RWPE2 (cell line): ENCODE results near the gene RBM46.
"Not testable (repeated sequence)": the region's sequence is repeated elsewhere in the genome, so short reads cannot be mapped to it uniquely, and the experiment has no call there.

Source experiments
- ATAC-seq: fragments of 200-7000 bp; cut with Tn5 transposase; 3 replicates; pipeline ENCODE4 v1.9.1; 2021; ENCODE audit warnings: low read depth
- DNase-seq: peaks from one replicate; pipeline ENCODE4 v3.0.0-alpha.2; 2020; ENCODE audit warnings: low spot score
- H3K27ac ChIP-seq: fragments of 450-650 bp; 2 replicates; pipeline ENCODE4 v1.5.1; 2017; ENCODE audit warnings: mild to moderate bottlenecking; ENCODE audit not compliant: poor library complexity, severe bottlenecking
- H3K27me3 ChIP-seq: fragments of 250-450 bp; sonication (Bioruptor Pico); 2 replicates; pipeline ENCODE4 v1.5.1; 2021; ENCODE audit warnings: mild to moderate bottlenecking, moderate library complexity; ENCODE audit not compliant: insufficient read depth, poor library complexity, severe bottlenecking
- H3K36me3 ChIP-seq: fragments of 250-450 bp; sonication (Bioruptor Pico); 2 replicates; pipeline ENCODE4 v1.5.1; 2020; ENCODE audit warnings: low read depth, mild to moderate bottlenecking, moderate library complexity
- H3K4me1 ChIP-seq: fragments of 250-450 bp; sonication (Bioruptor Pico); 2 replicates; pipeline ENCODE4 v1.5.1; 2021; ENCODE audit warnings: mild to moderate bottlenecking, moderate library complexity; ENCODE audit not compliant: insufficient read depth, poor library complexity, severe bottlenecking
- H3K4me3 ChIP-seq: fragments of 250-450 bp; sonication (Bioruptor Pico); 2 replicates; pipeline ENCODE4 v1.5.1; 2021; ENCODE audit warnings: mild to moderate bottlenecking, moderate library complexity; ENCODE audit not compliant: severe bottlenecking
- H3K9me3 ChIP-seq: fragments of 250-450 bp; sonication (Bioruptor Pico); 2 replicates; pipeline ENCODE4 v1.5.1; 2021; ENCODE audit warnings: mild to moderate bottlenecking, moderate library complexity; ENCODE audit not compliant: severe bottlenecking
- TF ChIP-seq, protein P1 (sequence below): fragments of 450-650 bp; IDR thresholded peaks from one replicate; pipeline ENCODE4 v1.5.1; 2017; ENCODE audit warnings: mild to moderate bottlenecking, moderate library complexity; ENCODE audit not compliant: poor library complexity, severe bottlenecking

The RBM46 gene

DNA sequence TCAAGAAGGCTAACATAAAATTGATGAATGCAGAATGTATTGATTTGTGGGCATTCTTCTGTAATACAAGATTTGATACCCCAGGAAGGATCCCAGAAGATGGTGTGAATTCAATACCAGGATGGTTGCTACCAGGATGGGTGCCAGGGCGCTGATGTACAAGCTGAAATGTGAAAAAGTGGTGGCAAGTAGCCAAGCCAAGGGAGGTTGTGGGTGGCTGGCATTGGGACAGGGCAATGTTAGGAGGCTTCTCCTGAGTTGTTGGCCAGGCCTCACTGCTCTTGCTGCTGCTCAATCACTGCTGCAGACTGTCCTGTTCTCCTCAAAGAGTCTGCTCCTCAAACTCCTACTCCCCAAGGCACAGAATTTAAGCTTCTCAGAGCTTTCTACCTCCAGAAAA is 77.1 kb downstream of the RBM46 start:
- TF ChIP-seq, protein P1, sequence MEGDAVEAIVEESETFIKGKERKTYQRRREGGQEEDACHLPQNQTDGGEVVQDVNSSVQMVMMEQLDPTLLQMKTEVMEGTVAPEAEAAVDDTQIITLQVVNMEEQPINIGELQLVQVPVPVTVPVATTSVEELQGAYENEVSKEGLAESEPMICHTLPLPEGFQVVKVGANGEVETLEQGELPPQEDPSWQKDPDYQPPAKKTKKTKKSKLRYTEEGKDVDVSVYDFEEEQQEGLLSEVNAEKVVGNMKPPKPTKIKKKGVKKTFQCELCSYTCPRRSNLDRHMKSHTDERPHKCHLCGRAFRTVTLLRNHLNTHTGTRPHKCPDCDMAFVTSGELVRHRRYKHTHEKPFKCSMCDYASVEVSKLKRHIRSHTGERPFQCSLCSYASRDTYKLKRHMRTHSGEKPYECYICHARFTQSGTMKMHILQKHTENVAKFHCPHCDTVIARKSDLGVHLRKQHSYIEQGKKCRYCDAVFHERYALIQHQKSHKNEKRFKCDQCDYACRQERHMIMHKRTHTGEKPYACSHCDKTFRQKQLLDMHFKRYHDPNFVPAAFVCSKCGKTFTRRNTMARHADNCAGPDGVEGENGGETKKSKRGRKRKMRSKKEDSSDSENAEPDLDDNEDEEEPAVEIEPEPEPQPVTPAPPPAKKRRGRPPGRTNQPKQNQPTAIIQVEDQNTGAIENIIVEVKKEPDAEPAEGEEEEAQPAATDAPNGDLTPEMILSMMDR, result no peak
- no peaks in the 10 kb centered on the region for H3K27me3 ChIP-seq
- no peak for ATAC-seq
- no peaks in the 10 kb centered on the region for H3K4me1 ChIP-seq
- DNase-seq, result no peak
- H3K4me3 ChIP-seq, result no peak overlapping the region
- no peaks in the 10 kb centered on the region for H3K36me3 ChIP-seq
- H3K9me3 ChIP-seq, result no peaks in the 10 kb centered on the region
- no peak overlapping the region for H3K27ac ChIP-seq

DNA sequence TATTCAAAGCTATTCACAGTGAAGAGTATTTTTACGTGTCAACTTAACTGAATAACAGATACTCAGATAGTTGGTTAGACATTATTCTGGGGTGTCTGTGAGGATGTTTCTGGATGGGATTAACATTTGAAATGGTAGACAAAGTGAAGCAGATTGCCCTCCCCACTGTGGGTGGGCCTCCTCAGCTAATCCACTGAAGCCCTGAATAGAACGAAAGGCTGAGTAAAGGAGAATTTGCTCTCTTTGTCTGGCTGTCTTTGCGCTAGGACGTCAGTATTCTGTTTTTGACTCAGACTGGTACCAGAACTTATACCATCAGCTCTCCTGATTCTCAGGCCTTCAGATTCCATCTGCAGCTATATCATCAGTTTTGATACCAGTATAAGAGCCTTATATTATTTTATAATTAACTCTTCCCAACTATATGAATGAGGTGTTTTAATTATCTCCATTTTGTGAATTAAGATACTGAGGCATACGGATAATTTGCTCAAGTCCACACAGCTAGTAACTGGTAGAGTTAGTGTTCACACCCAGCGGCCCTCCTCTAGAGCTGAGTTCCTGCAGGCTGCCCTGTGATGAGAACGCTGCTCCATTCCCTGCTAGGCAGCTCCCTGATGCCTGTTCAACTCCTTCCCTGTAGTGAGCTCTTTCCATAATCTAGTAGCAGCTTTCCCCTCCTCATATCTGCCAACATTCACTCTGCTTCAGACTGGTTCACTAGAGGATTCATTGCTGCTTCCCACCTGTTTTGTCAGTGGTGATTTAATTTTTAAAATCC is 87.5 kb downstream of the RBM46 start:
- ATAC-seq (no peak), DNase-seq (no peak)
- Histone ChIP-seq H3K4me1 (no peaks in the 10 kb centered on the region), H3K27ac (no peak overlapping the region), H3K4me3 (no peak overlapping the region), H3K36me3 (no peaks in the 10 kb centered on the region), H3K27me3 (no peaks in the 10 kb centered on the region), H3K9me3 (no peaks in the 10 kb centered on the region)
- TF ChIP-seq, protein P1, result no peak

DNA sequence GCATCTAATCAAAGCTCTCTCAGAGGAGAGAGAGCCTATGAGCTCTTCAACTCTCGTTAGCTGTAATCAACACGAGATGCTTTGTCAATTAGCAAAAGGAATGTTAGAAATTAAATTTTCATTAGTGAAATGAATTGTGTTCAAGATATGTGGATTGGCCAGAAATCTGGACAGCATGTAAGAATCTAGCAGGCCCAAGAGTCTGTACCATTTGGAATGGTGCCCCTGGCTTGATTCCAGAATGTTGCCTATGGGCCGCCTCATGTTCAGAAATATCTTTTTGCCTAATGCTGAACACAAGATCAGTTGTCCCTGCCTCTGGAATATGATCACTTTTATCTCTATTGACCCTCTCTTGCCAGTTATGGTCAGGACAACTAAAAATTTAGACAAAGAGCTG is 88.2 kb downstream of the RBM46 start:
- H3K9me3 ChIP-seq, result no peaks in the 10 kb centered on the region
- H3K36me3 ChIP-seq, result no peaks in the 10 kb centered on the region
- ATAC-seq (no peak), DNase-seq (no peak)
- no peaks in the 10 kb centered on the region for H3K4me1 ChIP-seq
- no peak overlapping the region for H3K27ac ChIP-seq
- TF ChIP-seq, protein P1, result no peak
- H3K4me3 ChIP-seq, result no peak overlapping the region
- H3K27me3 ChIP-seq, result no peaks in the 10 kb centered on the region

DNA sequence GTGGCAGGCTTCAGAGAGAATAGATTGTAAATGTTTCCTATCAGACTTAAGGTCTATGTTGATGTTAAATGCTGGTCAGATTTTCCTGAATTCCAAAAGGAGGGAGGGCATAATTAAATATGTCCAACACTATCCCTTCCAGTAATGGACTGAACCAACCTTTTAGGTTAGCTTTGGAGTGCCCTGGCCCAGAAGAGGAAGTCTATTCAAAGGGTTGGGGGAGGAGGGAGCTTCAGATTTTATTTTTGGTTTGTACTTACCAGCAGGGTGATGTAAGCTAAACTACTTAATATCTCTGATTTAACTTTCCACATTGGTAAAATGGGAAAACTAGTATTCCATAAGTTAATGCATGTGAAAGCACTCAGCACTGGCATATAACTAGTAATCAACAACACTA is 91.1 kb downstream of the RBM46 start:
- TF ChIP-seq, protein P1, result no peak

DNA sequence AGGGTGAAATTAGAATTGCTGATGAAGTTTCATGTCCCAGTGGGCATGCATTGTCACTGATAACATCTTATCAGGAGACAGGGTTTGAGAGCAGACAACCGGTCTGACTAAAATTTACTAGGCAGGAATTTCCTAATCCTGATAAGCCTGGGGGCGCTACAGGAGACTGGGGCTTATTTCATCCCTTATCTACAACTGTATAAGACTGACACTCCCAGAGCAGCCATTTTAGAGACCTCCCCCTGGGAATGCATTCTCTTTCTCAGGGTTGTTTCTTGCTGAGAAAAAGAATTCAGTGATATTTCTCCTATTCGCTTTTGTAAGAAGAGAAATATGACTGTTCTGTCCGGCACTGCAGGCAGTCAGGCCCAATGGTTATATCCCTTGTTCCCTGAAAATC is 93.0 kb downstream of the RBM46 start:
- not testable (repeated sequence) for H3K27ac ChIP-seq, DNase-seq, H3K27me3 ChIP-seq, ATAC-seq, H3K4me1 ChIP-seq, H3K4me3 ChIP-seq, H3K36me3 ChIP-seq, H3K9me3 ChIP-seq

More for the DNA sequence above, 91.1 kb downstream of the RBM46 start:
- H3K27me3 ChIP-seq, result no peaks in the 10 kb centered on the region
- H3K36me3 ChIP-seq, result no peaks in the 10 kb centered on the region
- DNase-seq (no peak), ATAC-seq (no peak)
- no peaks in the 10 kb centered on the region for H3K4me1 ChIP-seq
- no peak overlapping the region for H3K4me3 ChIP-seq
- H3K27ac ChIP-seq, result no peak overlapping the region
- H3K9me3 ChIP-seq, result no peaks in the 10 kb centered on the region
